ENCODE data around the gene PIK3CG.

Gene PIK3CG

DNA sequence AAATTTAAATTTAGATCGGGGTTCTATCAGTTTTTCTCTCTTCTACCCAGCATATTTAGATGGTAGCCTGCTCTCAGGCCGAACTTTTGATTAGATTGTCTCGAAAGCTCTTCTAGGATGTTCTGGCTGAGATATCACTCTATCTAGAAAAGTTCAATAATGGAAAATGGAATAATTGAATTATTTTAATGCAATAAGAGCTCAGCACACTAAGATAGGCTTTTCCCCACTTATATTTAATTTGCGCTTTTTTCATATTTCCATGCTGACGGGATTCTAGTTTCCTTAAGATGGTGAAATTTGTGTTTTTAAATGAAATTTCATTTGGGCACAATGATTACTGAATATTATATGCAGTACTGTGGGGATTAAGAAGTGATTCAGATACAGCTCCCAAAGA is 73.7 kb downstream of the PIK3CG start:
- no peak for ATAC-seq

GRCh38 chr7:106944035-106944665 is 79.1 kb downstream of the PIK3CG start:
- TF ChIP-seq TCF4 (CRISPR knock-in tag; IDR thresholded peaks at IDR 0.05; ENCODE audit: borderline replicate concordance) (no peak), ZNF8 (CRISPR knock-in tag; IDR thresholded peaks at IDR 0.05) (no peak)
- ATAC-seq: no peak

More for the DNA sequence above, 73.7 kb downstream of the PIK3CG start:
- TF ChIP-seq CSRNP3 (CRISPR knock-in tag; IDR thresholded peaks at IDR 0.05): 0 out of 2 replicates have a peak, but pooled peaks have one; percentile 23
- TF ChIP-seq SNAI2 (CRISPR knock-in tag; IDR thresholded peaks at IDR 0.05): 0 out of 2 replicates have a peak, but pooled peaks have one; percentile 59
- peak; percentile 94 for TF ChIP-seq ISL1 (CRISPR knock-in tag; IDR thresholded peaks at IDR 0.05)
- peak; percentile 76 for TF ChIP-seq TSHZ2 (CRISPR knock-in tag; IDR thresholded peaks at IDR 0.05)
- no peak for TF ChIP-seq RARB (CRISPR knock-in tag; IDR thresholded peaks at IDR 0.05)
- TF ChIP-seq TCF4 (CRISPR knock-in tag; IDR thresholded peaks at IDR 0.05; ENCODE audit: borderline replicate concordance): peak; percentile 80

DNA sequence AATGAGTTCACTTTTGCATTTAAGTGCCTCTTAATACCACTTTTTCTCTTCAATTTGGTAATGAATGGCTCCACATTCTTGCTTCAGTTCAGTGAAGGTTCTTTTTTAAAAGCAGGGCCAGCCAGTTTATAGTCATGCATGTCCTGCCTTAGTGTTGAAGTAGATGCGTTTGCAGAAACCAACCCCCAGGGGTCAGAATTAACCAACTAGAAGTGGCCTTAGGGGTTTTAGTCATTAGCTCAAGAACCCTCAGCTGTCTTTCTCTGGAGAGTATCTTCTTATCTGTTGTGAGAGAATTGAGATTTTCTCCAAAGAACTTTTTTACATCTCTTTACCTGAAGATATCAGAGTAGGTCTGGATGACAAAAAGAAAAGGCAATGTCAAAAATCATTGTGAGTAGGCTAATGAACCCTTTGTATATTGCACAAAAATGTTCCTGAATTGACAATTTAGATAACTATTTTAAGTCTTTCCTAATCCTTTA is 82.2 kb downstream of the PIK3CG start:
- peak; percentile 98 for ATAC-seq
- TF ChIP-seq OSR1 (CRISPR knock-in tag; IDR thresholded peaks at IDR 0.05) (no peak), CSDC2 (CRISPR knock-in tag; IDR thresholded peaks at IDR 0.05) (no peak), ISL1 (CRISPR knock-in tag; IDR thresholded peaks at IDR 0.05) (no peak), ZC3H10 (CRISPR knock-in tag; IDR thresholded peaks at IDR 0.05) (no peak), TSHZ2 (CRISPR knock-in tag; IDR thresholded peaks at IDR 0.05) (no peak), SNAI2 (CRISPR knock-in tag; IDR thresholded peaks at IDR 0.05) (no peak), ZNF565 (CRISPR knock-in tag; conservative IDR thresholded peaks at IDR 0.05; ENCODE audit: low read depth) (no peak), ZFP30 (CRISPR knock-in tag; IDR thresholded peaks at IDR 0.05) (no peak), TCF4 (CRISPR knock-in tag; IDR thresholded peaks at IDR 0.05; ENCODE audit: borderline replicate concordance) (no peak), ARNTL (CRISPR knock-in tag; IDR thresholded peaks at IDR 0.05; ENCODE audit: borderline replicate concordance, low read depth) (no peak), TOX (CRISPR knock-in tag; IDR thresholded peaks at IDR 0.05; ENCODE audit: borderline replicate concordance) (no peak), ZNF70 (CRISPR knock-in tag; IDR thresholded peaks at IDR 0.05) (no peak), RARB (CRISPR knock-in tag; IDR thresholded peaks at IDR 0.05) (no peak), GLIS3 (CRISPR knock-in tag; IDR thresholded peaks at IDR 0.05) (no peak), ZFP3 (CRISPR knock-in tag; IDR thresholded peaks at IDR 0.05) (no peak)
- TF ChIP-seq, protein P1, sequence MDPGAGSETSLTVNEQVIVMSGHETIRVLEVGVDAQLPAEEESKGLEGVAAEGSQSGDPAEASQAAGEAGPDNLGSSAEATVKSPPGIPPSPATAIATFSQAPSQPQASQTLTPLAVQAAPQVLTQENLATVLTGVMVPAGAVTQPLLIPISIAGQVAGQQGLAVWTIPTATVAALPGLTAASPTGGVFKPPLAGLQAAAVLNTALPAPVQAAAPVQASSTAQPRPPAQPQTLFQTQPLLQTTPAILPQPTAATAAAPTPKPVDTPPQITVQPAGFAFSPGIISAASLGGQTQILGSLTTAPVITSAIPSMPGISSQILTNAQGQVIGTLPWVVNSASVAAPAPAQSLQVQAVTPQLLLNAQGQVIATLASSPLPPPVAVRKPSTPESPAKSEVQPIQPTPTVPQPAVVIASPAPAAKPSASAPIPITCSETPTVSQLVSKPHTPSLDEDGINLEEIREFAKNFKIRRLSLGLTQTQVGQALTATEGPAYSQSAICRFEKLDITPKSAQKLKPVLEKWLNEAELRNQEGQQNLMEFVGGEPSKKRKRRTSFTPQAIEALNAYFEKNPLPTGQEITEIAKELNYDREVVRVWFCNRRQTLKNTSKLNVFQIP (CRISPR knock-in tag; IDR thresholded peaks at IDR 0.05; ENCODE audit: borderline replicate concordance, low read depth): no peak
- TF ChIP-seq, protein P2, sequence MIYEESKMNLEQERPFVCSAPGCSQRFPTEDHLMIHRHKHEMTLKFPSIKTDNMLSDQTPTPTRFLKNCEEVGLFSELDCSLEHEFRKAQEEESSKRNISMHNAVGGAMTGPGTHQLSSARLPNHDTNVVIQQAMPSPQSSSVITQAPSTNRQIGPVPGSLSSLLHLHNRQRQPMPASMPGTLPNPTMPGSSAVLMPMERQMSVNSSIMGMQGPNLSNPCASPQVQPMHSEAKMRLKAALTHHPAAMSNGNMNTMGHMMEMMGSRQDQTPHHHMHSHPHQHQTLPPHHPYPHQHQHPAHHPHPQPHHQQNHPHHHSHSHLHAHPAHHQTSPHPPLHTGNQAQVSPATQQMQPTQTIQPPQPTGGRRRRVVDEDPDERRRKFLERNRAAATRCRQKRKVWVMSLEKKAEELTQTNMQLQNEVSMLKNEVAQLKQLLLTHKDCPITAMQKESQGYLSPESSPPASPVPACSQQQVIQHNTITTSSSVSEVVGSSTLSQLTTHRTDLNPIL (CRISPR knock-in tag; IDR thresholded peaks at IDR 0.05; ENCODE audit: low read depth): no peak
